HS-27A (cell line): ENCODE data around the gene GORASP2.

ENCODE experiments used
- DNase-seq: peaks from one replicate; pipeline ENCODE4 v3.0.0-alpha.2; 2012; ENCODE audit warnings: low read depth, missing footprints

Gene GORASP2

GRCh38 chr2:170999654-171000053 lies 70.6 kb downstream of the GORASP2 start:
- DNase-seq: no peak

DNA sequence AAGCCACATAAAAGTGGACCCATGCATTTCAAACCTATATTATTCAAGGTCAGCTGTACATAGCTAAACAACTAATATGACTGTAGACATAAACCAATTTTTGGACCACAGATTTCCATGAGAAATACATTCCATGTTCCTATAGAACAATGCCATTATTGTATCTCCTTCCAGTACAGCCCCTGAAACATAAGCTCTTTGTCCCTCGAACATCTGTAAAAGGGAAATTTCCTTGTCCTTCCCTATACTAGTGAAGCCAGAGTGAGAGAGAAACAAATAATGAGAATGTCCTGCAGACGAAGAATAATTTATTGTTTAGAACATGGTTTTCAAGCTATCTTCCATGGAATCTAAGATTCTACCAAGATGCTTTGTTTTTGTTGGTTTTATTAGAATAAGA lies 75.3 kb downstream of the GORASP2 start:
- DNase-seq: no peak

GRCh38 chr2:171004833-171005232 lies 75.8 kb downstream of the GORASP2 start:
- no peak for DNase-seq

- no peak for DNase-seq
These were observed 79.6 kb downstream of the GORASP2 start for GRCh38 chr2:171008550-171009205.

DNA sequence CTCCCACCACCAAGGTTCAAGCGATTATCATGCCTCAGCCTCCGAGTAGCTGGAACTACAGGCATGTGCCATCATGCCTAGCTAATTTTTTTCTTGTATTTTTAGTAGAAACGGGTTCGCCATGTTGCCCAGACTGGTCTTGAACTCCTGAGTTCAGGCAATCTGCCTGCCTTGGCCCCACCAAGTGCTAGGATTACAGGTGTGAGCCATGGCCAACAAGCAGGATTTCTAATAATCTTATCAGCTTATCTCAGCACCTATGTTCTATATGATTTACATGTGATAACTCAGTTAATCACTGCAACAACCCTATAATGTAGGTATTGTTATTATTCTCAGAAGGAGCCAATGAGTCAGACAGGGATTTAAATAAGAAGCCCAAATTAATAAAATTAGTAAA lies 80.3 kb downstream of the GORASP2 start:
- DNase-seq: no peak

GRCh38 chr2:171013851-171014250 lies 84.8 kb downstream of the GORASP2 start:
- DNase-seq: no peak

DNA sequence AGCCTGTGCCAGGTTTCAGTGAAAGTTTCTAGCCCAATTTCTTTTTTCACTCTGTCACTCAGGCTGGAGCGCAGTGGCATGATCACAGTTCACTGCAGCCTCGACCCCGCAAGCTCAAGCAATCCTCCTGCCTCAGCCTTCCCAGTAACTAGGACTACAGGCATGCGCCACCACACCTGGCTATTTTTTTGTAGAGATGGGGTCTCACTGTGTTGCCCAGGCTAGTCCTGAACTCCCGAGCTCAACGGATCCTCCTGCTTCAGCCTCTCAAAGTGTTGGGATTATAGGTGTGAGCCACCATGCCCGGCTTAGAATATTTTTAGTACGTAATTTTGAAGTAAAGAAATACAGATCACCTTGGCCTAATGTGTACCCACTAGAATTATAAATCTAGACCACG lies 87.1 kb downstream of the GORASP2 start:
- DNase-seq: no peak
